CD4-positive, alpha-beta T cell treated with Interleukin-17A for 1 hour (primary cell): ENCODE measurements around the gene ANXA2.

Experiments used
- DNase-seq: peaks from one replicate; pipeline ENCODE4 v3.0.0-alpha.2; 2020

ANXA2 gene

GRCh38 chr15:60386615-60387014 is 11.2 kb downstream of the ANXA2 start:
- no peak for DNase-seq

GRCh38 chr15:60385620-60386552 is 11.9 kb downstream of the ANXA2 start:
- DNase-seq = no peak

GRCh38 chr15:60384526-60385126 is 13.2 kb downstream of the ANXA2 start:
- DNase-seq = no peak

GRCh38 chr15:60384053-60384452 is 13.7 kb downstream of the ANXA2 start:
- DNase-seq = no peak

- DNase-seq = no peak
These were observed 14.8 kb downstream of the ANXA2 start for GRCh38 chr15:60382773-60383674.

GRCh38 chr15:60381148-60381788 is 16.5 kb downstream of the ANXA2 start:
- no peak for DNase-seq

DNA sequence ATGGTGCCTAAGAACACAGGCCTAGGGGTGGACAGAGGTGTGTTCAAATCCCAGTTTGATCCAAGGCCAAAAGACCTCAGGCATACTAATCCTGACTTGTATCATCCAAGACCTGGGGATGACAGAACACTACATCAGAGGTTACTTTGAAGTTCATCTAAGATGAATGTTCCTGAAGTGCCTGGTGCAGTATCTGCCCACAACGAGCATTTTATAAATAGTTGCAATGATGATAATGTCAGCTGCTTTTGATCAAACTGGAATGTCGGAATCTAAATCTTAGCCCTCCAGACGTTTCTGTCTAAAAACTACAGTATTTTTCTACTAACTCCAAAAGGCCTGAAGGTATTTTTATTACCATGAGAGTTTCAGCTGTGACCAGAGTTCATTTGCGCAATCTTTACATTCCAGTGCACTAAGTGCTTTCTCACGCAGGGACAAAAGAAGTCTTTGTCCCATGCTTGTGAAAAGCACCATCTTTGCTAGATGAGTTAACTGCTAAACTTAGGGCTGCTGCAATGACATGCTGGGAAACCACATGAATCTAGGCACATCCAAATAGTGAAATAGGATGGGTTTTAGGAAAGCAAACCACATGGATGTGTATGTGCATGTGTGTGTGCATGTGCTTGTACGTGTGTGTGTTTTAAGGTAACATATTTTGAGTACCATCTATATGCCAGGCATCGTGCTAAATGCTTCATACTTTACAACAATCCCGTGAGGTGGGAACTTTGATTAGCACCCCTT is 18.1 kb downstream of the ANXA2 start:
- no peak for DNase-seq

GRCh38 chr15:60379185-60379524 is 18.6 kb downstream of the ANXA2 start:
- DNase-seq = no peak

DNA sequence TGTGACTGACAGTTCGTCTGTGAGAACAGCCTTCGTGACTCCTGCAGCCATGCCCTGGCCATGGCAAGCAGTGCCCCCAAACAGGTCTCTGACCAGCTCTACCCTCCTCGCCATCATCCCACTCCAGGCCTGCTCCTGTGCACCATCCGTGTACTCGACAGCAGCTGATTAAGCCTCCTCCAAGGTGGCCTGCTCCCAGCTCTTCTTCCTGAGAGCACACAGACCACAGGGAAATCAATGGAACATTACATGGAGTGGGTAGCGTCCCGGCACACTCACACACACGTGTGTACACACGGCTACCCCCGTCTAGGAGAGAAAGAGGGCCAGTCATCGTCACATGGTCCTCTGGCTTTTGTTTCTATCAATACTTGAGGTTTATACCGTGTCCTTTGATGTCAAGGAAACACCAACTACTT is 21.1 kb downstream of the ANXA2 start:
- DNase-seq = no peak

DNA sequence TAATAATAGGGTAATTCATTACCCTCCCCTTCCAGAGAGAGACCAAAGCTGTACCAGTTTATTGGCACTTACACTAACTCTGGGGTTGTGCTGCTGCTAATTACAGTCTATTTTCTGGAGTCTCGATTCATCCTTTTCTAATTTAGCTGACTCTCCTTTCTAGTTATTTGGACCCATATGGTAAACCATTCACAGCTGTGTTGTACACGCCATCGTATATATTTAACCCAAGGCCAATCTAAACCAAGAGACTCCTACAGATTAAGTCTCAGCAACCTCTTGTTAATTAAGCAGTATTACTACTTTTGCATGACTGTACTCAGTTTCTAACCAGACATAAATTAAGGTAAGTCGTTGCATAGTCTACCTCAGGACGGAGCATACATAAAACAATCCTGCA is 22.5 kb downstream of the ANXA2 start:
- DNase-seq = no peak

- no peak for DNase-seq
These were observed 23.1 kb downstream of the ANXA2 start for GRCh38 chr15:60374628-60375081.

DNA sequence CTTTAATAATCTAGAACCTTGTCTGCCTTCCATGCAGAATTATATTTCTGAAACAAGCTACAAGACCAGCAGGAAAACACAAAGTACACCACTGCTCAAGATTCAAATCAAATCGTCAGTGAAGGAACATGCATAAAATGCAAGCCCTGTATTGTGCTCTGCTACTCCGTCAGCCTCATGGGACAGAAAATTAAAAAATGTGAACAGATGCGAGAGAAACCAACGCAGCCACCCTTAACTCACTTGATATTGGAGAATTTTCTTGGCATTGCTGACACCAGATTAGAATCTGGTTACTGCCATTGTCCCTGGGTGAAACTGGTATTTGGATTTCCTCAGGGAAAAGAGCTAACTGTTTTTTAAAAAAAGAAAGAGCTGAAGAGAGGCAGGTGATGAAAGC is 23.6 kb downstream of the ANXA2 start:
- DNase-seq = no peak

DNA sequence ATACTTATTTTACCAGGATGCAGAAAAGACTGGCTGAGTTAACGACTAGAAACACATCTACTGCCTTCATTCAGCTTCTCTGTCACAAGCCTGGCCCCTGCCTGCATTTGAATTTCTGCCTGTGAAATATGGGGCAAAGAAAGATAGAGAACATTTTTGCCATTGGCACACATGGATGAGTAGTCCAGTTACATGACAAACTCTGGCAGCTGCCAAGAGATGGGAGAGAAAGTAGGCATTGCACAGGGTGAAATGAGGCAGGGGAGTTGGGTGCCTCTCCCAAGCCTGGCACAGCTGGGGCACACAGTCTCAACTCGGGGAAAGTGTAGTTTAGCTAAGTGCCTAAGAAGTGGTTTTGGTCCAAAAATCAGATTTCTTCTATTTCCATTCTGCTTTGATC is 24.0 kb downstream of the ANXA2 start:
- no peak for DNase-seq

GRCh38 chr15:60373327-60373726 is 24.5 kb downstream of the ANXA2 start:
- DNase-seq = no peak

GRCh38 chr15:60372756-60373155 is 25.0 kb downstream of the ANXA2 start:
- DNase-seq = no peak

- DNase-seq = no peak
These were observed 25.6 kb downstream of the ANXA2 start for GRCh38 chr15:60372227-60372626.

GRCh38 chr15:60371175-60372051 is 26.4 kb downstream of the ANXA2 start:
- no peak for DNase-seq

GRCh38 chr15:60370869-60371136 is 27.0 kb downstream of the ANXA2 start:
- no peak for DNase-seq

- DNase-seq = no peak
These were observed 27.5 kb downstream of the ANXA2 start for GRCh38 chr15:60370105-60370868.

DNA sequence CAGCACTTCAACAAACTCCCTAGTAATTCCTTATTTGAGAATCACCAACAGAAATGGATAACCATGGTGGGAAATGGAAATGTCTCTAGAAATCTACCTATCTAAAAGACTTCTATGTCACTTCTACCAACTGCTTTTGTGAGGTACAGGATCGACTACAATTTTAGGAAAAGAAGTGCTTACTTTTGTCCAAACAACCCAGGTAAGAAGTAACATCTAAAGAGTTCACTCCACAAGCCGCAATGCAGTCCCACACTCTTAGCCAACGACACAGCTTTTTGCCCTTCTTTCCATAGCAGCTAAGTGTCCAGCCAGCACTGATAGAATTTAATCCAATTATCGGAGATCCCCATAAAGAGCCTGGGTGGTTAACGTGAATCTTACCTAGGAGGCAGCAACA is 28.1 kb downstream of the ANXA2 start:
- DNase-seq = no peak

- DNase-seq = no peak
These were observed 33.2 kb downstream of the ANXA2 start for GRCh38 chr15:60364612-60364924.
